ENCODE data around the gene MTUS2. TPM values are rescaled to one million over a fixed set of nuclear protein-coding genes. Genes with fewer than 3 reads are reported as not detected.

Gene MTUS2
- total and polyA plus RNA-seq, 4 donors = under 0.01 to 0.70 (median 0.15) TPM

- TF ChIP-seq REST (IDR thresholded peaks at IDR 0.05) (no peak), HNF4A (conservative IDR thresholded peaks at IDR 0.05) (no peak), YY1 (IDR thresholded peaks at IDR 0.05) (no peak), FOXA1 (IDR thresholded peaks at IDR 0.05) (no peak), MAX (IDR thresholded peaks at IDR 0.05) (no peak), FOXA2 (IDR thresholded peaks at IDR 0.05) (no peak), RAD21 (IDR thresholded peaks at IDR 0.05) (no peak), JUND (IDR thresholded peaks at IDR 0.05) (no peak), GABPA (IDR thresholded peaks at IDR 0.05 in 1 of 2, conservative IDR thresholded peaks at IDR 0.05 in 1 of 2) (no peak), ATF3 (IDR thresholded peaks at IDR 0.05) (no peak)
Observed at GRCh38 chr13:29382021-29382420, 561.9 kb downstream of the MTUS2 start (continued).

- Histone ChIP-seq H3K27ac (ENCODE audit: low read depth in 1 of 2, low read length in 2 of 2) (no peak overlapping the region), H3K27me3 (ENCODE audit: control insufficient read depth in 4 of 4, insufficient read depth in 4 of 4, low read length in 3 of 4) (peaks cover 0 to 3% (median 0%) of the 10 kb centered on the region in 4 donors), H3K36me3 (ENCODE audit: control insufficient read depth in 4 of 4, insufficient read depth in 3 of 4, low read depth in 1 of 4, low read length in 3 of 4) (no peaks in the 10 kb centered on the region), H3K9ac (ENCODE audit: low read depth in 1 of 2, low read length in 2 of 2) (no peak overlapping the region), H3K4me3 (ENCODE audit: low read depth in 1 of 3, low read length in 3 of 3) (no peak overlapping the region), H3K9me3 (ENCODE audit: control insufficient read depth in 4 of 4, low read length in 3 of 4) (peaks cover 0 to 1% (median 0%) of the 10 kb centered on the region in 4 donors), H3K4me1 (ENCODE audit: control insufficient read depth in 4 of 4, insufficient read depth in 4 of 4, low read length in 3 of 4) (no peaks in the 10 kb centered on the region)
- no peak for DNase-seq (ENCODE audit: low spot score)
- no peak for TF ChIP-seq CTCF (IDR thresholded peaks at IDR 0.05; ENCODE audit: low read depth, low read length, missing input control)
- no peak for TF ChIP-seq EGR1 (IDR thresholded peaks at IDR 0.05; ENCODE audit: low read depth in 2 of 2)
- no peak for TF ChIP-seq RAD21 (IDR thresholded peaks at IDR 0.05)
- no peak for TF ChIP-seq MAX (IDR thresholded peaks at IDR 0.05)
- TF ChIP-seq JUND (IDR thresholded peaks at IDR 0.05) = no peak
- no peak for TF ChIP-seq NR2F2 (IDR thresholded peaks at IDR 0.05)
- TF ChIP-seq FOXA1 (IDR thresholded peaks at IDR 0.05) = no peak
- no peak for TF ChIP-seq YY1 (IDR thresholded peaks at IDR 0.05)
- no peak for TF ChIP-seq FOXA2 (IDR thresholded peaks at IDR 0.05)
- WGBS = 79% methylated on average over 5 of the region's 5 CpGs
Observed at GRCh38 chr13:29383476-29383875, 563.3 kb downstream of the MTUS2 start.

GRCh38 chr13:29384466-29384865 is 564.3 kb downstream of the MTUS2 start:
- Histone ChIP-seq H3K27me3 (ENCODE audit: control insufficient read depth in 4 of 4, insufficient read depth in 4 of 4, low read length in 3 of 4) (peaks cover 0 to 3% (median 0%) of the 10 kb centered on the region in 4 donors), H3K4me3 (ENCODE audit: low read depth in 1 of 3, low read length in 3 of 3) (no peak overlapping the region), H3K36me3 (ENCODE audit: control insufficient read depth in 4 of 4, insufficient read depth in 3 of 4, low read depth in 1 of 4, low read length in 3 of 4) (no peaks in the 10 kb centered on the region), H3K9ac (ENCODE audit: low read depth in 1 of 2, low read length in 2 of 2) (no peak overlapping the region), H3K27ac (ENCODE audit: low read depth in 1 of 2, low read length in 2 of 2) (no peak overlapping the region), H3K9me3 (ENCODE audit: control insufficient read depth in 4 of 4, low read length in 3 of 4) (peaks cover 0 to 1% (median 0%) of the 10 kb centered on the region in 4 donors), H3K4me1 (ENCODE audit: control insufficient read depth in 4 of 4, insufficient read depth in 4 of 4, low read length in 3 of 4) (no peaks in the 10 kb centered on the region)
- no peak for DNase-seq (ENCODE audit: low spot score)
- WGBS = 40% methylated on average over 3 of the region's 3 CpGs
- TF ChIP-seq REST (IDR thresholded peaks at IDR 0.05) (no peak), YY1 (IDR thresholded peaks at IDR 0.05) (no peak), FOXA1 (IDR thresholded peaks at IDR 0.05) (no peak), HNF4G (IDR thresholded peaks at IDR 0.05) (no peak), RAD21 (IDR thresholded peaks at IDR 0.05) (no peak), CTCF (IDR thresholded peaks at IDR 0.05; ENCODE audit: low read depth, low read length, missing input control) (no peak), ATF3 (IDR thresholded peaks at IDR 0.05) (no peak)
